HG03103 (cell line): ENCODE measurements around the gene VCL.
A peak's percentile ranks its signal among the peaks of the same experiment; 100 is the strongest.
"Not testable (repeated sequence)": the region's sequence is repeated elsewhere in the genome, so short reads cannot be mapped to it uniquely, and the experiment has no call there.

Source experiments
- ATAC-seq: cut with Tn5 transposase; IDR thresholded peaks from one replicate; pipeline ENCODE4 v1.9.1; 2021; ENCODE audit warnings: low read depth; ENCODE audit not compliant: unreplicated experiment

The VCL gene

DNA sequence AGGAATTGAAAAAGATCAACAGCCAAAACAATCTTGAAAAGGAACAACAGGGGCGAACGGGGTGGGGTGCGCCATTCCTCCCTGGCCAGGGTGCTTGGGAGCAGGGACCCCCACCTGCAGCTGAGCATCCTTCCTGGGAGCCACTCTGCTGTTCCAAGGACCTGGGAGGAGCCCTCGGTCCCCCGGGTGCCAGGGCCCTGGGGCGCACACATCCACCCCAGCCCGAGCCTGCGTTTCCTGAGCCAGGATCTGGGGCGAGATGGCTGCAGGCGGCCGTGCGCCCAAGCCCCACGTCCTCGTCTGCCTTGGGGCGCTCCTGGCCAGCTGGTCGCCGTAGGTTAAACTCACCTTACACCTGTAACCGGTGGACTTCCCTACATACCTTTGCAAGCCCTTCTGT lies 142.1 kb downstream of the VCL start:
- no peak for ATAC-seq

DNA sequence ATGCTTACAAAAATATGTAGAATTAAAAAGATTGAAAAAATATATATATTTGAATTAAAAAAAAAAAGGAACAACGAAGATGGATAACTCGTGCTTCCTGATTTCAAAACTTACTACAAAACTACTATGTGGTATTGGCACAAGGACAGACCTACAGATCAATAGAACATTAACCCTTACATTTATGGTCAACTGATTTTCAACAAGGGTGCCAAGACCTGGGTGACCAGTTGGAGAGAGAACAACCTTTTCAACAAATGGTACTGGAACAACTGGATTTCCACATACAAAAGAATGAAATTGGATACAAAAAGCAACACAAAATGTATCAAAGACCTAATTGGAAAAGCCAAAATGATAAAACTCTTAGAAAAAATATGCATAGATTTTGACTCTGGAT lies 142.6 kb downstream of the VCL start:
- no peak for ATAC-seq

DNA sequence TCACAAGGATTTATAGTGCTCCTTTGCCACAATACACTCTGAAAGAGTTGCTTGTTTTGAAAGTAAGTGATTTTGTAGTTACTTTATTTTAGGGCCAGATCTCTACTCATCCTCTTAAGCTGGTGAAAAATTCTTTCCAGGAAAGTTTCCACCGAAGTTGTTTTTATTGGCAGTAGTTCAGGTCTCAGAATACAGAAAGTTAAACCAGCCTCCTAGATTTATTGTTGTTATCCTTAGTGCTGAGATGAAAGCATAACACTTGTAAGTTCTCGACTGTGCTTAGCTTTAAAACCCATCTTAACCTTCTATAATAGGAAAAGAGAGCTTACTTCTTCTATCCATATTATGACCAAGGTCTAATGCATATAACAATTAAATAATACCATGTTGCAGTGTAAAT lies 147.2 kb downstream of the VCL start:
- no peak for ATAC-seq

DNA sequence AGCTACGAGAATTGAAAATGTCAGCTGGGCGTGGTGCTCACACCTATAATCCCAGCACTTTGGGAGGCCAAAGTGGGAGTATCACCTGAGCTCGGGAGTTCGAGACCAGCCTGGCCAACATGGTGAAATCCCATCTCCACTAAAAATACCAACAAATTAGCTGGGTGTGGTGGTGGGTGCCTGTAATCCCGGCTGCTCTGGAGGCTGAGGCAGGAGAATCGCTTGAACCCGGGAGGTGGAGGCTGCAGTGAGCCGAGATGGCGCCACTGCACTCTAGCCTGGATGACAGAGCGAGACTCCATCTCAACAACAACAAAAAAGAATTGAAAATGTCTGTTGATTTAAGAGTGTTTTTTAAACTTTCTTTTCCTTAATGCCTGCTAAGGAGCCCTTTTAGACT lies 149.1 kb downstream of the VCL start:
- not testable (repeated sequence) for ATAC-seq

DNA sequence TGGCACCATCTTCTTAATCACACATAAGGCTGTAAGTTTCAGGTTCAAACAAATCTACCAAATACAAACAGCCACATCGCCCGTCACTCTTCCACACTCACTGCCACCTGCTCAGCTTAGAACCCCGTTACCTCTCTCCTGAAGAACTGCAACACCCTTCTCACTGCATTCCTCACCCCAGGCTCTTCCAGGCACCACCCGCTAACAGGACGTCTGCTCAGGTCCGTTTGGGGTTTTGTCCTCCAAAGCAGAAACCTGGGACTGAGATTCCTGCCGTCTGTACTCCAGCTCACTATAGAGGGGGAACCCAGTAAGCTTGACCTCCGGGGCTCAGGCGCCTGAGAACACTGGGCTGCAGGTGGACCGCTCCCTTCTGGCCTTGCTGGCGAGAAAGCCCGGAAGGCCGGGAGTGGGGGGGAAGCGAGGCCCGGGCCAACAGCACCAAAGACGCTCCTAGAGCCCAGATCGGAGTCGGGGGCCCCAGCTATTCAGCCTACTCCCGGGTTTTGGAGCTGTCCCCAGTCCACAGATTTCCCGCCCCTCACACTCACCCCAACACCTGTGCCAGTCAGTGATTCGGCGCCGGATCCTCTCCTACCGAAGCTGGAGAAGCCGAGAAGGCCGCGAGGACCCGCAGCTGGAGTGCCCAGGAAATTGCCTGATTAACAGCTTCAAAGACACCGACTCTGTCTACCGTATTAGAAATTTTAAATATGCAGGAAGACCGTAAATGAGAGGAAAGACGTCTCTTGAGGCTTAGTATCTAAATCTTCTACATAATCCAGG lies 152.5 kb downstream of the VCL start, which contains the start of gene AP3M1:
TSS of gene AP3M1 (minus strand) at position 625 of the 786 bp plus-strand sequence. CDS start 12,449 bp downstream, outside the sequence.
- peak; percentile 27 for ATAC-seq

DNA sequence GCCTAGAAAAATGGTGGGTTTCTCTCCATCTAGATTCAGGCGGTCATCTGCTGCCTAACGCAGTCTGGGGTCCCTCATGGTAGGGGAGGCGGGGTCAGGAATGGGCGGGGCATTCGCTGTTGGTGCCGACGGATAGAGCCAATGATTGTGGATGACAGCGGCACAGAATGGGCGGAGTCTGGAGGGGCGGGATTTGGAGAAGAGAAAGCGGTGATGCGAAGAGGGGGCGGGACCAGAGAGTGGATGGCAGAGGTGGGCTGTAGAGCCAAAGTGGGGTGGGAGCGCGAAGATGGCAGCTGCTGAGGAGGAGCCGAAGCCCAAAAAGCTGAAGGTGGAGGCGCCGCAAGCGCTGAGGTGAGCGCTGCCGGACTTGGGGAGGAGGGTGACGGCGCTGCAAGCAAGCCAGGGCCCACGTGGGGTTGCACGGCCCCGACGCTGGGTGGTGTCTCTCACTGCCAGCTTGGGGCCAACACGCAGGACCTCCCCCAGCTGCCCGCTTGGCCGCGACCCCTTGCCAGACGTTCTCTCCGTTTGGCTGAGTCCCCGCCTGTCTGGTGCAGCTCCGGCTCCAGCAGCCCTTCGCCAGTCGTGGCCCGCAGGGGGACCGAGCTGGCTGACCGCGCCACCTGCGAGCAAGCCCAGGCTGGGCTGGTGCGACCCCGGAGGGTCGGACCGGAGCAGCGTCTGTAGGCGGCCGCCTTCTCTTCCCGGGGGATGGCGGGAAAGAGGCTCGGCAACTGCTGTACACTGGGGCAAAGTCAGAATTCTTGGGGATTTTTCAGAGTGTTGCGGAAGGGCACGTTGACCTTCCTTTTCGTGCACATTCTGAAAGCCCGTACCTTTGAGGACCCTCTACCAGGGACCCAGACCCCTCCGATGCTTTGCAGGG lies 153.3 kb downstream of the VCL start, which contains the start of gene ADK:
TSS of gene ADK (plus strand) at position 232 of the 889 bp plus-strand sequence. CDS start at position 290, 58 bp downstream.
- peak; percentile 65 for ATAC-seq

DNA sequence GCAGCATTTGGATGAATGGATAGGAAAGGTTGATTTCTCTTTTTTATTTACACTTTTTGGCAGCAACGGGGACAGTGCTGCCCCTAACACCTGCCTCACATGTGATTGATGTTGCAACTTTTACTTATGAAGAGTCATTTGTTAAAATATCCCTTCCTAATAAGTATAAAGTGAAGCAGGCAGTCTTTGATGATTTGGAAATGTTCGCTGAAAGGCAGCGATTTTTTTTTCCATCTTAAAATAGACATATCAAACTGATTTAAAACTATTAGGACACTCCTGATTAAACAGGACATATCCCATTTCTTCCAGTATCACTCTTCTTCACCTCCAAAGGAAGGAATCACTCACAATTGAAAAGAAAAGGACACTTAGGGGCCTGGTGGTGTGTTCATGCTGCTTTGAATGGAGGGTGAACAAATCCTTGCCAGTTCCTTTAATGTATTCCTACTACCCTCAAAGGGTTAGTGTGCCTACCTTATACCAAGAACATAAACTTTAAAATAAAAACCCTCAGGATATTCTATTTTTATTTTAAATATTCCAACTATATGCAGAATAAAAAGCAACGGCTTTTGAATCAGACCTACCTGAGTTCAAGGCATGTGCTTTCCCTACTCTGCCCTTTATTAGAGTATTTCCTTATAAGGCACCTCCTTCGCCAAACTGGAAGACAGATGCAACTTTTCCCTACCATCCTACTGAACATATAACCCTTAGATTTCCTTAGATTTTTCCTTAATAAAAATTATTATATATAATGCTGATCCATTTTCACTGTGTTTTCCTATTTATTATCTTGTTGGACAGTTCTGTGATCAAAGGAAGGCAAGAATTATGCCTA lies 154.2 kb downstream of the VCL start:
- ATAC-seq = no peak

DNA sequence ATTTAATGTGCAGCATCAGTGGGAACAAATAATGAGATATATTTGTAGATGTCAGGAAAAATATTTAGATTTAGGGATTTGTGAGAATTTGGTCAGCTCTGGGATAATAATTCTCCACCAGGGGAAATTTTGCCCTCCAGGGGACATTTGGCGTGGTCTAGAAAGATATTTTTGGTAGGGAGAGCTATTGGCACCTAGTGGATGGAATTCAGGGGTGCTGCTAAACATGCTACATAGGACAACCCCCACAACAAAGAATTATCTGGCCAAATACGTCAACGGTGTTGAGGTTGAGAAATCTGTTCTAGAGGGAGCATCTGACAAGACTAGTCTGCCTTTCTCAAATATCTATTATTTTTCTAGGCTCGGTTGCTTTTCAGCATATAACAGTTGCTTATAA lies 155.2 kb downstream of the VCL start:
- ATAC-seq = no peak

DNA sequence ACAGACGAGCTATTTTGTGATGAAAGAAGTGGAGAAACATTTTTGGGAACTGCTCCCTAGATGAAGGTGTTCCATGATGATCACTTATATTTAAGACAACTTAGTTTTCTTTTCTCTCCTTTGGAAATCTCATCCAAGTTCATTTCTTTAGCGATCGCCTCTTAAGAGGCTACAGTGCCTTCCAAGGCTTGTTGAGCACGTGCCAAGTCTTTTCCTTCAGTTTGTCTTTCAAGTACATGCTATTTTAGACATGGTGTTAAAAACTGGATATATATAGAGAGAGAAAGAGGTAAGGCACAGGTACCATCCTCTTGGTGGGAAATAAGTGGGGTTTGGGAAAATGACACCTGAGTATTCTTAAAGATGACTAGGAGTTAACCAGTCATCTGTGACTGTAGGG lies 155.8 kb downstream of the VCL start:
- ATAC-seq = no peak

DNA sequence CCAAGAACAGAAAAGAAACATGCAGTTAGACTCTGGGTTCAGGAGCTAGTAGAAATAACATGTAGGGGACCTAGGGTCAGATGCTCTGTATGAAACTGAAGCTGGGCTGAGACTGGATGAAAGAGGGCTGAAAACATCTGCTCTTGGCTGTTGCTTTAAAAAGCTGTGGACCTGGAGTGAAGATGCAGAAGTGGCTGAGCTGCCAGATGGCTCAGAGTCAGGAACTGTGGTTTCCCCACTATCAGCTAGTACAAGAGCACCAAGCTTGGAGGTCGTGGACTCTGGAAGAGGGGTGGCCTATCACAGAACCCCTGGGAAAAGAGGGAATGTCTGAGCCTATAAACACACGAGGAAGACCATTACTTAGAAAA lies 159.0 kb downstream of the VCL start:
- no peak for ATAC-seq

DNA sequence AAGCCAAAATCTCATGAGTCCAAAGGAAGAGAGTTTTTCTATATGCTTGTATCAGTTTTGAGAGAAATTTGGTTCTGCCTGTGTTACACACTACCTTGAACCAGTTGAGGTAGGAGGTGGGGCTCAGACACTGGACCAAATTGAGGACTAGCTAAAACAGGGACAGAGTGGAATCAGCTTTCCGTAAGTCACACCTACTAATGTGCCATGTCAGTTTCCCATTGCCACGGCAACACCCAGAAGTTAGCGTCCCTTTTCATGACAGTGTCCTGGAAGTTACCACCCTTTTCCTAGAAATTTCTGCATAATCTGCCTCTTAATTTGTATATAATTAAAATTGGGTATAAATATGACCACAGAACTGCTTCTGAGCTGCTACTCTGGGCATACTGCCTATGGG lies 162.1 kb downstream of the VCL start:
- no peak for ATAC-seq

DNA sequence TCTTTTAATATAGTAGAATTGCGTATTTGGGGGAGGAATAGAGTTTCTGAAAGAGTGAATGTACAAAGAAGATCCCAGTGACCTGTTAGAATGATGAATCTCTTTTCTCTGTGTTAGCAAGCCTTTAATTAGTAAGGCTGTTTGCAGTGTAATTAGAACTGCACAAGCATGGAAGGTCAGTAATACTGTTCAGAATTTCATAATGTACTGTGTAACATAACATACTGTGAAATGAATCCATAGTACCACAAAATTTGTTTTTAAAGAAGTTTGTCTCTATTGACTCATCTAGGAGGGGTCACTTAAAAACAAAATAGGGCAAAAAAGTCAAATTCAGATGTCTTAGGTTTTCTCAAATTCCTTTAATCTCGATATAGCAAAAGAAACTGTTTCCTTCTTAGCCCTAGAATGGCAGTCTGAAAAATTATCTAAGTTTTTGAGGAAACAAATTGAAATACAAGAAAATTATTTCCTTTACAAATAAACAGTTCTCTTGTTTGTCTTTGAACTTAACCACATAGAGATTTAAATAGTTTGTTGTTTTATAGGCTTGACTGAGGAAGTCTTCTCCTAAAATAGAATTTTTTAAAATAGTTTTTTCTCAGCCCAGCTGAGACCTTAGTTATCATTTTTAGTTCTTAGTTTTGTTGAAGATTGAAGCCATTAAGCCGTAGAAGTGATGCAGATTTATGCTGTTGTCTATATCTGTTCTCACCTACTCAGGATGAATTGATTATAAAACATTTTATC lies 165.6 kb downstream of the VCL start:
- ATAC-seq = no peak

DNA sequence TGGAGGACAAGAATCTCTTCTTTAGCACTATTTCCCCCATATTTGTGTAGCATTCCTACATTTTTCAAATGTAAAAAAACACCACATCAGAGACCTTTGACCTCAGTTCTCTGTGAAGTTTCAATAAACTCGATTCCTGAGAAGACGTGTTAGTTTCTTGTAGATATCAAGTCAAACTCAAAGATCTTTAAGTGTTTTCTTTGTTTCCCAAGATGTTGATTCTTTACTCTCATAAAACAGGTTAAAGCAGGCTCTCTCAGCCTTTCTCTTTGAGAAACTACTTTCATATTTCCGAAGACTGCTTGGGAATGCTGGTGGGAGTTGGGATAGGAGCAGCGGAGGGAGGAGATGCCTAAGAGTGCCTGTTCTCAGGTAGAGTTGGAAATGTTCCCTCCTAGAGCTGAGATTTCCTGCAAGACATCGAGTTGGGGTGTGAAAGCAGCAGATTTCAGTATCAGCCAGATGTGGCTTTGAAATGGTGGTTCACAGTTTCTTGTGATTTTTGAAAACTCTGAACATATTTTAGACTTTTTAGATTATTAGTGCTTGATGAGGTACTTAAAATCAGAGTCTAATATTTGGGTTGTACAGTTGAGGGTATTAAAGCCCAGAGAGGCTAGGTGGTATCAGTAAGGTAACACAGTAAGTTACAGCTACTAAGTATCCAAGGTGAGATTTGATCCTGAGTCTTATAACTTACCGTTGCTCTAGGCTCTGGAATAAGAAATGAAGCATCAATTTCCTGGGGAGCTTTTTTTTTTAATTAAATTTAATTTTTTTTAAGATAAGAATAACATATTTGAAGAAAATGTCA lies 167.0 kb downstream of the VCL start:
- no peak for ATAC-seq

DNA sequence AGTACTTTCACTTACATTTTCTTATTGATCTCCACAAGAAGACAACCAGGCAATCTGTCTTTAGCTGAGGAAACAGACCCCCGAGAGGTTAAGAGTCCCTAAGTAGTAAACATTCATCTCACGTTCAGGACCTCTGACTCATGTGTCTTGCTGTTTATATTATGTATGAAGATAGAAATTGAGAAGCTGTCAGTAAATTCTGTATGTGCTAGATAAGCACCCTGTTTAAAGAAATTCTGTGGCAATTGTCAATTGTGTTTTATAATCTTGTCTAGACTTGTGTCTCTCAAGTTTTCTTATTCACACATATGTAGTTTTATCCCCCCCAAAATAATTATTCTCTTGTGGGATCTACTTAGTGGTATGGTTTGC lies 167.6 kb downstream of the VCL start:
- no peak for ATAC-seq

DNA sequence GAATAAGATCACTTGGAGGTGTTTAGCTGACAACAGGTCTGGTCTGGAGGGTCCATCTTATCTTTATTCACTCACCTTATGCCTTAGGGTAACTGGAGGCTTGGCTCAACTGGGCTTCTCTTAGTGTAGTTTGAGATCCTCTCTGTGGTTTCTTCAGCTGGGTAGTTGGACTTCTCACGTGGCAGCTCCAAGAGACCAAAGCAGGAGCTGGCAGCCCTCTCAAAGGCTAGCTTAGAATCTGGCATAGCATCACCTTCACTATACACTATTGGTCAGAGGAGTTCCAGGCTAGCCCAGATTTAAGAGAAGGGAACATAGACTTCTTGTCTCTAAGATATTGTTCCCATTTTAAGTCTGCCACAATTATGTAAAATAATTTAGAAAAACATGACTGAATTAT lies 169.5 kb downstream of the VCL start:
- no peak for ATAC-seq
